ENCODE results near the gene TOB2. TPM values are rescaled to one million over a fixed set of nuclear protein-coding genes. Genes with fewer than 3 reads are reported as not detected.
A peak's percentile ranks its signal among the peaks of the same experiment; 100 is the strongest.

Gene TOB2
- 21.4 and 26.2 TPM in 2 replicates for total RNA-seq
- polyA plus RNA-seq (2012) = 17.6 TPM

GRCh38 chr22:41446639-41447434 lies at the start of gene TOB2:
Gene TOB2, minus strand, starts transcription at chr22:41446801. Its CDS starts 9,456 bp downstream, at chr22:41437345.
- DNase-seq (ENCODE audit: low read depth) = peak; percentile 95

- no peak for DNase-seq (ENCODE audit: low read depth)
These were observed 44.9 kb upstream of the TOB2 start for GRCh38 chr22:41491374-41492100.

GRCh38 chr22:41488596-41489385 lies 42.2 kb upstream of the TOB2 start:
- DNase-seq (ENCODE audit: low read depth) = no peak

GRCh38 chr22:41488076-41488475 lies 41.5 kb upstream of the TOB2 start:
- no peak for DNase-seq (ENCODE audit: low read depth)

- no peak for DNase-seq (ENCODE audit: low read depth)
These were observed 40.7 kb upstream of the TOB2 start for GRCh38 chr22:41487037-41487935.

GRCh38 chr22:41485033-41485432 lies 38.4 kb upstream of the TOB2 start:
- no peak for DNase-seq (ENCODE audit: low read depth)

GRCh38 chr22:41482319-41482935 lies 35.8 kb upstream of the TOB2 start:
- peak; percentile 61 for DNase-seq (ENCODE audit: low read depth)

GRCh38 chr22:41481925-41482318 lies 35.3 kb upstream of the TOB2 start:
- no peak for DNase-seq (ENCODE audit: low read depth)

GRCh38 chr22:41481131-41481830 lies 34.7 kb upstream of the TOB2 start:
- peak; percentile 86 for DNase-seq (ENCODE audit: low read depth)

- no peak for DNase-seq (ENCODE audit: low read depth)
These were observed 33.8 kb upstream of the TOB2 start for GRCh38 chr22:41480397-41480735.

GRCh38 chr22:41479671-41480396 lies 33.2 kb upstream of the TOB2 start:
- DNase-seq (ENCODE audit: low read depth) = no peak

GRCh38 chr22:41478891-41479521 lies 32.4 kb upstream of the TOB2 start:
- DNase-seq (ENCODE audit: low read depth) = peak; percentile 45

GRCh38 chr22:41478473-41478872 lies 31.9 kb upstream of the TOB2 start:
- no peak for DNase-seq (ENCODE audit: low read depth)

- DNase-seq (ENCODE audit: low read depth) = no peak
These were observed 28.4 kb upstream of the TOB2 start for GRCh38 chr22:41474872-41475451.

GRCh38 chr22:41471568-41471967 lies 25.0 kb upstream of the TOB2 start:
- DNase-seq (ENCODE audit: low read depth) = no peak

GRCh38 chr22:41470886-41471285 lies 24.3 kb upstream of the TOB2 start:
- no peak for DNase-seq (ENCODE audit: low read depth)

GRCh38 chr22:41469218-41469851 lies 22.7 kb upstream of the TOB2 start:
- no peak for DNase-seq (ENCODE audit: low read depth)
